Activated CD4-positive, alpha-beta T cell treated with anti-CD3 and anti-CD28 coated beads, Interleukin-2, amount 50 U/mL, for 4 hours (primary cell): Measurements from ENCODE around the gene NEDD4L.

Experiments
- DNase-seq, 2 experiments: peaks; one replicate each; pipeline ENCODE4 v3.0.0-alpha.2; 2020

Gene NEDD4L

GRCh38 chr18:58391231-58391825, 347.3 kb downstream of the NEDD4L start:
- DNase-seq: no peak

GRCh38 chr18:58391932-58392323, 347.9 kb downstream of the NEDD4L start:
- DNase-seq: no peak

DNA sequence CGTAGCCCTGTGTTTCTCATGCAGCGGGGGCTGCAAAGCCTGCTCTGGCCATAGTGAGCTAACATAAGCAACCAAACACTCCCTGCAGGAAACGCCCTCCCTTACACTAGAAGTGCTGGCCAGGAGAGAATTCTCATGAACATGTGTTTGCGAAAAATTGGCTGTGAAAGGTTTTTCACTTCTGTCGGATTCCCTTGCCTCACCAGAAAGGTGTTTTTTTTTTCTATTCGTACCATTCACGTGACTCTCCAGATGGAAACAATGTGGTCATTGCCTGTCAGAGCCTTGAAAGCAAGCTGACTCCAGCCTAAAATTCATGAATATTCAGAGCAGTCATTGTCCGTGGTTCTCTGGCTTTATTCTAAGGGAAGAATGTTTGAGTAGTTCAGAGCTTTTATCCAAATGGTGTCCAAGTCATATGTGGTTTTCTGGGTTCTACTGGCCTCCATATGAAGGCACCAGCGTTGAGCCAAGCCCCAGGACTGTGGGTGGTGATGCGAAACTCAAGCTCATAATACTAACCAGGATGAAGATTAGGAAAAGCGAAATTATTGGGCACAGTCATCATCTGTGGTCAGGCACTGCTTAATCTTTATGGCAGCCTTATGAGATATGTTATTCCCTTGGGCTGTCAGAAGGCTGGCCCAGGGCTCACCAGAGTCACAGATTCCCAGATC, 348.4 kb downstream of the NEDD4L start:
- no peak for DNase-seq

DNA sequence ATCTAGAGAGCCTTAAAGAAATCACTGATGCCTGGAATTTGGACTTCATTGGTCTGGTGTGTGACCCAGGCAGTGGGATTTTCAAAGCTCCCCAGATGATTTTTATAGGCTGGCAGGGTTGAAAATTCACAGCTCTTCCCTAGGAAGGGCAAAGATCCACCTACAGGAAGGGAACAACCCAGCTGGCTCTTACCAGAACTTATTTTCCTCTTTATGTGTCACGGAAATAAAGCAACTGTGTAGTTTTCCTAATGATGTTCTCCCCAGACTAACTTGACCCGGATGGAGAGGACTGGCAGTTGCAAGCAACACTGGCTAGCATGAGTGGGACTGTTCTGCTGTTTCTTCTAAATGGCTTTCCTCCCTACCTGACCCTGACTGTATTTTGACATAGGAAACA, 349.3 kb downstream of the NEDD4L start:
- no peak for DNase-seq

DNA sequence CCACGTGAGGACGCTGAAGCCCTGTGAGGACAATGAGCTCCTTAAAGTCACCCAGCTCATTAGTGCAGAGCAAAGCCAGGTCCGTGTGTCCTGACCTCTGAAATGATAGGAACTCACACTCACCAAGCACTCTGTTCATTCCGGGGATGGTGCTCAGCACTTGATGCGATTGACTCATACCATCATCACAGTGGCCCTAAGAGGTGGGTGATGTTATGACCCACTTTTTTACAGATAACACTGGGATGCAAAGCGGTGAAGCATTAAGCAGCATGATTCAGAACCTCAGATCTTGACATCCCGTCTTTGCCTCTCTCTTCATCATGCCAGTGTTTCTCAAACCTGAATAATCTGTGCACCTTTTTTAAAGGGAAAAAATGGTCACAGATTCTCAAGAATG, 350.0 kb downstream of the NEDD4L start:
- DNase-seq: no peak

DNA sequence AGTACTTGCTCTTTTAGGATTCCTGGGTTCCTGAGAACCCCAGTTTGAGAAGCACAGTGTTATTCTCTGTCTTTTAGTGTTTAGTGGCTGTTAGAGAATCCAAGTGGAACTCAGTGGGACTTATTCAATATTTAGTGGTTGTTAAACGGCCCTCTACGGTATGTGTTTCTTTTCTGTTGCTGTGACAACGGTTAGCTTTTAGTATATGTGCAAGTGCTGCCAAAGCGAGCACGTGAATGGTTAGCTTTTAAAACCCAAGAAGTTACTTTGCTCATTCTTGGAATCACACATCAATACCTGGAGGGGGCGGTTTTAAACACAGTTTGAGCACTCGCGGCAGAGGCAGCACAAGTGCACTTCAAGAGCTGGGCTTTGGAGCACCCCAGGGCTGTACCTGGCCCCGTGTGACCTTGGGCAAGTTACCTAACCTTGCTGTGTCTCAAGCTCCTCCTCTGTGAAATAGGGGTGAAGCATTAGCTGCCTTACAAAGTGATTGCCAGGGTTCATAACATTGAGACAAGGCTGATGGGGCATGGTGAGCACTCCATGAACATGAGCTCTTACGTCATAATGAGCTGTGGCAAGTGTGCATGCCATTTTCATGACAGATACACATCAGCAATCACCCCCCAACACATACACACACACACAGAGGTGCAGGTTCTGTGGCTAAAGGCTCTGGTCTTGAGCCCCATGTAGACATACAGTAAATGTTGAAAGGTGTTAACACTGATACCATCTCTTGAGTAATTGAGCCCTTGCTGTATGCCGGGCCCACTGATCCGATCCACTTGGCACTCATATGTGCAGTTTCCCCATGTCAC, 350.8 kb downstream of the NEDD4L start:
- DNase-seq: no peak

GRCh38 chr18:58396144-58396543, 352.1 kb downstream of the NEDD4L start:
- DNase-seq: no peak

DNA sequence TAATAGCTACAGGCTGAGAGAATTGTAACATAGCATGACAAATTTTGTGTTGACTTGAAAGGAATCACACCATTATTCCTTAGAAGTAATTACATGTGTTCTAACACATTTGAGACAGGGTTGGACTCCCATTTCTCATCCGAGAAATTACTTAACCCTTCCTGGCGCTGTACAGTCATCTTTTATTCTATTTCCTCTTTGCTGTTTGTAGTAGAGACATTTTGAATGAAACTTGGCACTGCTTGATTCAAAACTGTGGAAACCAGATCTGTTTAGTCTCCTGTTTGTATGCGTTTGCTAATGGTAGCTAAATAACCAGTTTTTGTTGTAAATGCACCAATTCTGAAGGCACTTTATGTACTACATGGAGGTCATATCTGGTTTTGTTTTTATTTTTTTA, 352.9 kb downstream of the NEDD4L start:
- DNase-seq: no peak

- no peak for DNase-seq
Measured at GRCh38 chr18:58397385-58398132, 353.5 kb downstream of the NEDD4L start.

GRCh38 chr18:58398648-58399398, 354.8 kb downstream of the NEDD4L start:
- no peak for DNase-seq

DNA sequence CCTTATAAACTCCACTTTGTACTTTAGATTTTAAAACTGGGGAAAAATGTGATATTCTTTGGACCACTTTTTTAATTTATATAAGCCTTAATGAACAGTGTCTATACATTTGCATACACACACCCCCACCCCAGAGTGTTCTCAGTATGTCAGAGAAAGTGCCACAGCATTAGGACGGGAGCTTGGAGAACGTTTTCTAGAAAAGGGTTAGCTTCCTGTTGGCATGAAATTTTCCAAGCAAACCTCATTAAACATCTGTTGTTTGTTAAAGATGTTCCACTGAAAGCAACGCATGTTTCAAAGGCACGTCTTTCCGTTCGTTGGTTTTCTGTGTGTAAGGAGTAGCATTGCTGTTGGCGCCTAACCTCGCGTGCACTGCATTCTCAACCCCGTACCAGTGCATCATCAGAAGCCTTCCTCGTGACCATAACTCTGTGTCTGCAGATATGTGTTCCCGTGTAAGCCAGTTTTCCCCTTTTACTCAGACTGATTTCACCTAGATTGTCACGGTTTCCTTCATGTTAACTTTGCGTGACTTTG, 356.4 kb downstream of the NEDD4L start:
- DNase-seq: no peak

GRCh38 chr18:58401191-58401590, 357.2 kb downstream of the NEDD4L start:
- DNase-seq: no peak

- DNase-seq: no peak
Measured at GRCh38 chr18:58402247-58402646, 358.2 kb downstream of the NEDD4L start.

DNA sequence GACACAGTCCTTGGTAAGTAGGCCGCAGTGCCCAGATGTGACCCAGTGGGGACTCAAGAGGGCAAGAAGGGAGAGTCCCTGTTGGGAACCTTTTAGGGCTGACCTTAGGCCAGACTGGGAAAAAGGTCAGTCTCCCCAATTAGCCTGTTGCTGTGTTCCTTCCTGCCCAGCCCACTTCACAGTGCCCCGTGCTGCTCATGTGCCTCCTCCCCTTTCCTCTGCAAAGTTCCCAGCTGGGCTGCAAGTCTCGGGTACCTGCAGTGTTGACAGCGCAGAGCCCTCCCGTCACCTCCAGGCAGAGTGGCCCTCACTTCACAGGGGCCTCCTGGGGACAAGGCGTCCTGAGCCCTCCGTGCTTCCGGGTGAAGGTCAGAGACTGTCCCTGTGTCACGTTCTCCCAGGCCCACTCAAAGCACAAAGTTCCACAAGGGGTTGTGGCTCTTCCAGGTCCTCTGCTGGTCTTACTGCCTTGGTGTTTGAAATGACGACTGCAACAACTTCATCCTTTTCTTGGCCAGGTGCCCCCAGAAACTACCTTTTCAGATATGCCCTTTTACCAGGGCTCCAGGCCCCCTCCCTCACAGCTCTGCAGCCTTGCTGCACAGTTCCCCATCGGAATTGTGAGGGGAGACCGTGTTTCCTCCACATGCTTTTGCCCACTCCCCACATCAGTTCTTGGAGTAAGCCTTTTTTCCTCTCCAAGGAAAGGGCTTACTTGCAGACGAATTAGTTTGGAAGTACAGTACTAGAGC, 359.1 kb downstream of the NEDD4L start:
- no peak for DNase-seq

GRCh38 chr18:58403799-58404455, 359.9 kb downstream of the NEDD4L start:
- DNase-seq: no peak

- DNase-seq: no peak
Measured at GRCh38 chr18:58405107-58405898, 361.3 kb downstream of the NEDD4L start.

- DNase-seq: no peak
Measured at GRCh38 chr18:58407263-58407648, 363.2 kb downstream of the NEDD4L start.

DNA sequence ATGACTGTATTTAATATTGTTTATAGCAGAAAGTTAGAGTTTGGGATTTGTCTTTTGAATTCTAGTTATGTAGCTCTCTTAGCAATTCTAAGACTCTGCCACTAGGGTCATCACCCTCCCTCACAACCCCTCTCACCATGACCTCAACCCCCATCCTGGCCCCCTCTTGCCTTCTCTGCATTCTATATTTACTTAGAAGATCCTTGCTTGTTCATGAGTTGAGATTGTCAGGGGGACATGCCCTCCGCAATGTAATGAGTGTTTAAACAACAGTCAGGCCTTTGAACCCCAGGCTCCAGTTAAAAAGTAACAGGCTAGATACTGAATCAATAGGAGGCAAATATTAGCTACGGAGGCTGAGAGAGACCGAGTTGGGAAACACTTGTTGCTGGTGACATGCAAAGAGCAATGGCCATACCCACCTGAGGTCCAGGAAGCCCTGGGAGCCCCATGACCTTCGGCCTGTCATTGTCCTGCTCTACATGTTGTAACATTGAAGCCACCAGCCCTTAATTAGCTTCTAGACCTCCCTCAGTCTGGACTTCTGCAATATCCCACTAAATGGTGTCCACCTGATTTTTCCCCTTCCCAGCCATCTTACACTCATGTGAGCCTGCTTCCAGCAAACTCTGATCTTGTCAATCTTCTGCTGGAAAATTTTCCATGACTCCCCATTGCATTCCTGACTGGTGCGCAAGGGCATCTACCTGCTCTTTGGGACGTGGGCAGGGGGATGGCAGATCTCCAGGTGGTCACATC, 363.8 kb downstream of the NEDD4L start:
- DNase-seq: no peak

GRCh38 chr18:58408665-58409064, 364.6 kb downstream of the NEDD4L start:
- DNase-seq: no peak
